ENCODE measurements around the gene ATP6V0A1. TPM values are rescaled to one million over a fixed set of nuclear protein-coding genes. Genes with fewer than 3 reads are reported as not detected.
A peak's percentile ranks its signal among the peaks of the same experiment; 100 is the strongest.

The ATP6V0A1 gene
- total RNA-seq, 4 donors from 2014 or later = 29.5 to 111 (median 64.5) TPM

DNA sequence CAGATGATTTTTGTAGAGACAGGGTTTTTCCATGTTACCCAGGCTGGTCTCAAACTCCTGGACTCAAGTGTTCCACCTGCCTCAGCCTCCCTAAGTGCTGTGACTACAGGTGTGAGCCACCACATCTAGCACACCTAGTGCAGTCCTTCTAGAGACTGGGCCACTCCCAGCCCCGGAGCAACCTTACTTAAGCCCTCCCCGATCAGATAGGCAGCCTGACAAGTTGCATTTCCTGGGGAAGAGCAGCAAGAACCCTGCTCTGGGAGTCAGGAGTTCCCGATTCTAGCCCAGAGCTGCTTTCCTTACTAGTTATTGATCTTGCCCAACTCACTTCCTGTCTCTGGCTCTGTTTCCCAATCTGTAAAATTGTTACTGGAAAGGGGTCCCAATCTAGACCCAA is 70.4 kb downstream of the ATP6V0A1 start:
- intact Hi-C loops (cut with DNase I; ENCODE audit: low total_unique reads) = loop anchor here (5.0 kb wide), 1 partner anchor 207 kb away; no protein-coding TSS in a partner anchor
- Histone ChIP-seq H3K27me3 (no peaks in the 10 kb centered on the region), H3K36me3 (no peaks in the 10 kb centered on the region), H3K4me1 (no peaks in the 10 kb centered on the region), H3K9me3 (no peaks in the 10 kb centered on the region), H3K4me3 (no peak overlapping the region), H3K27ac (no peak overlapping the region)
- no peak for DNase-seq
- TF ChIP-seq, protein P1, sequence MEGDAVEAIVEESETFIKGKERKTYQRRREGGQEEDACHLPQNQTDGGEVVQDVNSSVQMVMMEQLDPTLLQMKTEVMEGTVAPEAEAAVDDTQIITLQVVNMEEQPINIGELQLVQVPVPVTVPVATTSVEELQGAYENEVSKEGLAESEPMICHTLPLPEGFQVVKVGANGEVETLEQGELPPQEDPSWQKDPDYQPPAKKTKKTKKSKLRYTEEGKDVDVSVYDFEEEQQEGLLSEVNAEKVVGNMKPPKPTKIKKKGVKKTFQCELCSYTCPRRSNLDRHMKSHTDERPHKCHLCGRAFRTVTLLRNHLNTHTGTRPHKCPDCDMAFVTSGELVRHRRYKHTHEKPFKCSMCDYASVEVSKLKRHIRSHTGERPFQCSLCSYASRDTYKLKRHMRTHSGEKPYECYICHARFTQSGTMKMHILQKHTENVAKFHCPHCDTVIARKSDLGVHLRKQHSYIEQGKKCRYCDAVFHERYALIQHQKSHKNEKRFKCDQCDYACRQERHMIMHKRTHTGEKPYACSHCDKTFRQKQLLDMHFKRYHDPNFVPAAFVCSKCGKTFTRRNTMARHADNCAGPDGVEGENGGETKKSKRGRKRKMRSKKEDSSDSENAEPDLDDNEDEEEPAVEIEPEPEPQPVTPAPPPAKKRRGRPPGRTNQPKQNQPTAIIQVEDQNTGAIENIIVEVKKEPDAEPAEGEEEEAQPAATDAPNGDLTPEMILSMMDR (IDR thresholded peaks at IDR 0.05) = no peak
- no peak for TF ChIP-seq POLR2A (IDR thresholded peaks at IDR 0.05)

DNA sequence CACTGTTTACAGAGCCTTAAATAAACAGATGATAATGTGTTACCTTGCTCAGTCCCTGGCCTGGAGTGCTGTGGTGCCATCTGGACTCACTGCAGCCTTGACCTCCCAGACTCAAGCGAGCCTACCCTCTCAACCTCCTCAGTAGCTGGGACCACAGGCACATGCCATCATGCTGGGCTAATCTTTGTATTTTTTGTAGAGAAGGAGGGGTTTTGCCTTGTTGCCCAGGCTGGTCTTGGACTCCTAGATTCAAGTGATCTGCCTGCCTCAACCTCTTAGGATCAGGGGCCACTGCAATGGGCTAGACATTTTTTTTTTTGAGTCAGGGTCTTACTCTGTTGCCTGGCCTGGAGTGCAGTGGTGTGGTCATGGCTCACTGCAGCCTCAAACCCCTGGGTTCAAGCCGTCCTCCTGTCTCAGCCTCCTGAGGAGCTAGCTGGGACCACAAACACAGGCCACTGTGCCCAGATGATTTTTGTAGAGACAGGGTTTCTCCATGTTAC is 72.3 kb downstream of the ATP6V0A1 start:
- Histone ChIP-seq H3K27me3 (no peaks in the 10 kb centered on the region), H3K4me1 (peaks cover 0 to 7% of the 10 kb centered on the region in 2 donors), H3K27ac (peak overlapping the region; percentile 76 to 92), H3K36me3 (no peaks in the 10 kb centered on the region), H3K4me3 (no peak overlapping the region), H3K9me3 (no peaks in the 10 kb centered on the region)
- TF ChIP-seq POLR2A (IDR thresholded peaks at IDR 0.05) = no peak
- TF ChIP-seq, protein P1 (IDR thresholded peaks at IDR 0.05) = no peak
- intact Hi-C loops (cut with DNase I; ENCODE audit: low total_unique reads) = no loop called here
- DNase-seq = no peak

DNA sequence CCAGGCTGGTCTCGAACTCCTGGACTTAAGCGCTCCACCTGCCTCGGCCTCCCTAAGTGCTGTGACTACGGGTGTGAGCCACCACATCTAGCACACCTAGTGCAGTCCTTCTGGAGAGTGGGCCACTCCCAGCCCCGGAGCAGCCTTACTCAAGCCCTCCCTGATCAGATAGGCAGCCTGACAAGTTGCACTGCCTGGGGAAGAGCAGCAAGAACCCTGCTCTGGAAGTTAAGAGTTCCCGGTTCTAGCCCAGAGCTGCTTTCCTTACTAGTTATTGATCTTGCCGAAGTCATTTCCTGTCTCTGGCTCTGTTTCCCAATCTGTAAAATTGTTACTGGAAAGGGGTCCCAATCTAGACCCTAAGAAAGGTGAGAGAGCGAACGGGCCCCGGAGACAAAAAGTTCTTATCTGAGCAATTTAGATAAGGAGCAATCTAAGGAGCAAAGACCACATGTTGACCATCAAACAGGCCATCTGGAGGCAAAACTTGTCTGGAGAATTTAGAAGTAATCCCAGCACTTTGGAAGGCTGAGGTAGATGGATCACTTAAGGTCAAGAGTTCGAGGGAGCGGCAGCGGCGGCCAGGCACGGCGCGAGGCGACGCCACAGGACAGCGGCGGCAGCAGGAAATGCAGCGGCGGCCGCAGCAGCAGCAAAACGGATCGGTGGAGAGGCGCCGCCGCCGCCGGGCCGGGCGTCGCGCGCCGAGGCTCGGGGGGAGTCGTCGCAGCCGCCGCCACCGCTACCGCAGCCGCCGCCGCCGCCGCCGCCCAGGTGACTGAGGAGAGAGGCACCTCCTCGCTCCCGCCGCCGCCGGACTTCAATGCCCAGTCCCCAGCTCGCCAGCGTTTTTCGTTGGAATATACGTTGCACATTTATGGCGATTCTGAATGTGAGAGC is 73.0 kb downstream of the ATP6V0A1 start:
- intact Hi-C loops (cut with DNase I; ENCODE audit: low total_unique reads) = no loop called here
- Histone ChIP-seq H3K4me1 (peaks cover 0 to 7% of the 10 kb centered on the region in 2 donors), H3K9me3 (no peaks in the 10 kb centered on the region), H3K27me3 (no peaks in the 10 kb centered on the region), H3K27ac (peak overlapping the region; percentile 76 to 92), H3K36me3 (no peaks in the 10 kb centered on the region), H3K4me3 (peak overlapping the region; percentile 28 to 47)
- TF ChIP-seq, protein P1 (IDR thresholded peaks at IDR 0.05) = peak; percentile 24 to 72 (median 68)
- TF ChIP-seq POLR2A (IDR thresholded peaks at IDR 0.05) = peak in 1 of 2 donors; percentile 40
- DNase-seq = peak in 1 of 2 donors; percentile 75

DNA sequence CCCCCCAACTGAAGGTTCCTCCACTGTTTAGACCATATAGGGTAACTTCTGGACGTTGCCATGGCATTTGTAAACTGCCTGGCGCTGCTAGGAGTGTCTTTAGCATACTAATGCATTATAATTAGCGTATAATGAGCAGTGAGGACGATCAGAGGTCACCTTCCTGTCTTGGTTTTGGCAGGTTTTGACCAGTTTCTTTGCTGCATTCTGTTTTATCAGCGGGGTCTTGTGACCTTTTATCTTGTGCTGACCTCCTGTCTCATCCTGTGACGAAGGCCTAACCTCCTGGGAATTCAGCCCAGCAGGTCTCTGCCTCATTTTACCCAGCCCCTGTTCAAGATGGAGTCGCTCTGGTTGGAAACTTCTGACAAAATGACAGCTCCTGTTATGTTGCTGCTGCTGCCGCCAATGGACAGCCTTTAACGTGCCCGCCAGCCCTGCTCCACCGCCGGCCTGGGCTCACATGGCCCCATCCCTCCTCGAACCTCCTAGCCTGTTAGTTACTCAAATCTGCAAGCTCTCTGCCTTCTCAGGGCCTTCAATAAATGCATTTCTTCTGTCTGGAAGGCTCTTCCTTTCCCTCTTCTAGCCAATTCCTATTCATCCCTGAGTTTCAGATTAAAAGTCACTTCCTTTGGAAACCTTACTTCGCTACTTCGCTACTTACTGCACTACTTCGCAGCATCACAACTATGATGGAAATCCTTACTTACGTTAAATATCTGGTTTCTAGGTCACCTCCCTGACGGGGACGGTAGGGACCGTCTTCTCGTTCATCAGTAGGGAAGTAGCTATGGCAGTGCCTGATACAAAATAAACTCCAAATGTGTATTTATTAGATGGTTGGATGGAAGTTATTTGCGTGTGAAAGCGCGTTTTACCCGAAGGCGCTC is 76.7 kb downstream of the ATP6V0A1 start:
- Histone ChIP-seq H3K9me3 (no peaks in the 10 kb centered on the region), H3K4me3 (peak overlapping the region; percentile 34 to 40), H3K4me1 (peaks cover 0 to 7% of the 10 kb centered on the region in 2 donors), H3K36me3 (no peaks in the 10 kb centered on the region), H3K27me3 (no peaks in the 10 kb centered on the region), H3K27ac (peak overlapping the region; percentile 93 to 97)
- TF ChIP-seq POLR2A (IDR thresholded peaks at IDR 0.05) = no peak
- TF ChIP-seq, protein P1 (IDR thresholded peaks at IDR 0.05) = no peak
- intact Hi-C loops (cut with DNase I; ENCODE audit: low total_unique reads) = no loop called here
- DNase-seq = no peak
